Gastroesophageal sphincter (tissue), 3 donors: ENCODE measurements around the gene MAN2B2.

Source experiments
- CTCF ChIP-seq, 4 experiments: fragments of 200-600 bp in 2 of 4; fragments of 450-650 bp in 2 of 4; sonication (generic) in 1 of 4; IDR thresholded peaks; one replicate each; pipeline ENCODE4 v1.5.1; 2017 to 2019; ENCODE audit warnings: antibody characterized with exemption in 4 of 4, mild to moderate bottlenecking in 2 of 4, moderate library complexity in 2 of 4
- EP300 ChIP-seq: sonication (generic); formaldehyde crosslinking; IDR thresholded peaks from one replicate; pipeline ENCODE4 v1.6.1; 2017; ENCODE audit warnings: antibody characterized with exemption, mild to moderate bottlenecking
- POLR2A ChIP-seq, 2 donors: fragments of 450-650 bp; IDR thresholded peaks; one replicate each; pipeline ENCODE4 v1.6.1; 2017; ENCODE audit warnings: antibody characterized with exemption in 2 of 2, mild to moderate bottlenecking in 2 of 2, moderate library complexity in 1 of 2
- POLR2AphosphoS5 ChIP-seq: sonication (generic); formaldehyde crosslinking; IDR thresholded peaks from one replicate; pipeline ENCODE4 v1.6.1; 2017; ENCODE audit warnings: antibody characterized with exemption

- no peak for TF ChIP-seq CTCF (IDR thresholded peaks at IDR 0.05)
- no peak for TF ChIP-seq POLR2A (IDR thresholded peaks at IDR 0.05)
- no peak for TF ChIP-seq POLR2AphosphoS5
- TF ChIP-seq EP300 = no peak
Observed at GRCh38 chr4:6659897-6660296, 84.9 kb downstream of the MAN2B2 start.
